ENCODE measurements around the gene COLQ. TPM values are rescaled to one million over a fixed set of nuclear protein-coding genes. Genes with fewer than 3 reads are reported as not detected.

The COLQ gene
- total RNA-seq, 2 experiments from 2014 or later = 3.6 to 5.2 TPM

- Mint-ChIP-seq H3K36me3 (ENCODE audit: low read depth) (no peaks in the 10 kb centered on the region), H3K27ac (no peak overlapping the region), H3K9me3 (no peaks in the 10 kb centered on the region), H3K27me3 (no peaks in the 10 kb centered on the region), H3K4me3 (no peak overlapping the region), H3K4me1 (no peaks in the 10 kb centered on the region)
- POLR2A ChIA-PET = no interaction called here
- CTCF ChIA-PET = no interaction called here
- DNase-seq = no peak
Measured at GRCh38 chr3:15514663-15515340, 6.7 kb downstream of the COLQ start.

GRCh38 chr3:15513810-15514662 lies 7.5 kb downstream of the COLQ start:
- H3K4me1 Mint-ChIP-seq = no peaks in the 10 kb centered on the region
- no peaks in the 10 kb centered on the region for H3K9me3 Mint-ChIP-seq
- H3K36me3 Mint-ChIP-seq (ENCODE audit: low read depth) = no peaks in the 10 kb centered on the region
- H3K4me3 Mint-ChIP-seq = no peak overlapping the region
- POLR2A ChIA-PET = no interaction called here
- CTCF ChIA-PET = no interaction called here
- H3K27ac Mint-ChIP-seq = no peak overlapping the region
- no peaks in the 10 kb centered on the region for H3K27me3 Mint-ChIP-seq
- DNase-seq = no peak

GRCh38 chr3:15513116-15513515 lies 8.4 kb downstream of the COLQ start:
- no peak overlapping the region for H3K4me3 Mint-ChIP-seq
- ChIA-PET POLR2A (no interaction called here), CTCF (no interaction called here)
- H3K9me3 Mint-ChIP-seq = no peaks in the 10 kb centered on the region
- H3K27ac Mint-ChIP-seq = no peak overlapping the region
- no peaks in the 10 kb centered on the region for H3K36me3 Mint-ChIP-seq (ENCODE audit: low read depth)
- no peaks in the 10 kb centered on the region for H3K27me3 Mint-ChIP-seq
- no peak for DNase-seq
- H3K4me1 Mint-ChIP-seq = no peaks in the 10 kb centered on the region

- POLR2A ChIA-PET = no interaction called here
- Mint-ChIP-seq H3K9me3 (no peaks in the 10 kb centered on the region), H3K4me3 (no peak overlapping the region), H3K27ac (no peak overlapping the region), H3K4me1 (no peaks in the 10 kb centered on the region), H3K27me3 (no peaks in the 10 kb centered on the region), H3K36me3 (ENCODE audit: low read depth) (no peaks in the 10 kb centered on the region)
- CTCF ChIA-PET = no interaction called here
- DNase-seq = no peak
Measured at GRCh38 chr3:15512166-15512565, 9.3 kb downstream of the COLQ start.

GRCh38 chr3:15511156-15511555 lies 10.3 kb downstream of the COLQ start:
- Mint-ChIP-seq H3K36me3 (ENCODE audit: low read depth) (no peaks in the 10 kb centered on the region), H3K4me3 (no peak overlapping the region), H3K27ac (no peak overlapping the region), H3K27me3 (no peaks in the 10 kb centered on the region), H3K9me3 (no peaks in the 10 kb centered on the region), H3K4me1 (no peaks in the 10 kb centered on the region)
- no peak for DNase-seq
- ChIA-PET POLR2A (no interaction called here), CTCF (no interaction called here)

GRCh38 chr3:15510493-15510892 lies 11.0 kb downstream of the COLQ start:
- CTCF ChIA-PET = interaction anchor here (1.0 kb wide), 1 partner anchor 16 kb away, joined by 3 read pairs; no protein-coding TSS in a partner anchor
- Mint-ChIP-seq H3K4me3 (no peak overlapping the region), H3K36me3 (ENCODE audit: low read depth) (no peaks in the 10 kb centered on the region), H3K4me1 (no peaks in the 10 kb centered on the region), H3K27me3 (no peaks in the 10 kb centered on the region), H3K27ac (no peak overlapping the region), H3K9me3 (no peaks in the 10 kb centered on the region)
- POLR2A ChIA-PET = no interaction called here
- DNase-seq = no peak

GRCh38 chr3:15506571-15506970 lies 14.9 kb downstream of the COLQ start:
- H3K9me3 Mint-ChIP-seq = no peaks in the 10 kb centered on the region
- no peak overlapping the region for H3K27ac Mint-ChIP-seq
- POLR2A ChIA-PET = no interaction called here
- H3K4me1 Mint-ChIP-seq = no peaks in the 10 kb centered on the region
- DNase-seq = no peak
- CTCF ChIA-PET = no interaction called here
- no peaks in the 10 kb centered on the region for H3K36me3 Mint-ChIP-seq (ENCODE audit: low read depth)
- no peak overlapping the region for H3K4me3 Mint-ChIP-seq
- no peaks in the 10 kb centered on the region for H3K27me3 Mint-ChIP-seq

- POLR2A ChIA-PET = no interaction called here
- peaks cover 4% of the 10 kb centered on the region for H3K4me1 Mint-ChIP-seq
Measured at GRCh38 chr3:15505479-15506165, 15.9 kb downstream of the COLQ start.

GRCh38 chr3:15502616-15503015 lies 18.9 kb downstream of the COLQ start:
- ChIA-PET CTCF (no interaction called here), POLR2A (no interaction called here)
- H3K36me3 Mint-ChIP-seq (ENCODE audit: low read depth) = no peaks in the 10 kb centered on the region
- H3K27me3 Mint-ChIP-seq = no peaks in the 10 kb centered on the region
- H3K27ac Mint-ChIP-seq = no peak overlapping the region
- no peak overlapping the region for H3K4me3 Mint-ChIP-seq
- no peaks in the 10 kb centered on the region for H3K9me3 Mint-ChIP-seq
- no peak for DNase-seq
- peaks cover 17% of the 10 kb centered on the region for H3K4me1 Mint-ChIP-seq

More at GRCh38 chr3:15505479-15506165, 15.9 kb downstream of the COLQ start:
- DNase-seq = no peak
- Mint-ChIP-seq H3K27me3 (no peaks in the 10 kb centered on the region), H3K4me3 (no peak overlapping the region), H3K27ac (no peak overlapping the region), H3K9me3 (no peaks in the 10 kb centered on the region), H3K36me3 (ENCODE audit: low read depth) (no peaks in the 10 kb centered on the region)
- CTCF ChIA-PET = no interaction called here

GRCh38 chr3:15501126-15501525 lies 20.4 kb downstream of the COLQ start:
- POLR2A ChIA-PET = no interaction called here
- Mint-ChIP-seq H3K27ac (no peak overlapping the region), H3K4me3 (no peak overlapping the region), H3K4me1 (peaks cover 29% of the 10 kb centered on the region), H3K36me3 (ENCODE audit: low read depth) (no peaks in the 10 kb centered on the region), H3K9me3 (no peaks in the 10 kb centered on the region), H3K27me3 (no peaks in the 10 kb centered on the region)
- DNase-seq = no peak
- CTCF ChIA-PET = interaction anchor here (0.5 to 1.2 kb wide), 2 partner anchors 9 to 57 kb away, joined by 3 read pairs; no protein-coding TSS in a partner anchor

GRCh38 chr3:15500107-15500724 lies 21.3 kb downstream of the COLQ start:
- POLR2A ChIA-PET = interaction anchor here (0.9 kb wide), 1 partner anchor 10 kb away, joined by 3 read pairs; no protein-coding TSS in a partner anchor
- H3K4me1 Mint-ChIP-seq = peaks cover 29% of the 10 kb centered on the region

GRCh38 chr3:15499536-15499935 lies 22.0 kb downstream of the COLQ start:
- Mint-ChIP-seq H3K27me3 (no peaks in the 10 kb centered on the region), H3K9me3 (no peaks in the 10 kb centered on the region), H3K4me3 (no peak overlapping the region), H3K36me3 (ENCODE audit: low read depth) (no peaks in the 10 kb centered on the region), H3K27ac (no peak overlapping the region), H3K4me1 (peaks cover 31% of the 10 kb centered on the region)
- DNase-seq = no peak
- ChIA-PET CTCF (interaction anchor here (0.7 to 0.8 kb wide), 2 partner anchors 20 to 57 kb away, joined by 3 read pairs; no protein-coding TSS in a partner anchor), POLR2A (no interaction called here)

More at GRCh38 chr3:15500107-15500724, 21.3 kb downstream of the COLQ start:
- H3K36me3 Mint-ChIP-seq (ENCODE audit: low read depth) = no peaks in the 10 kb centered on the region
- CTCF ChIA-PET = interaction anchor here (0.5 to 1.0 kb wide), 4 partner anchors 9 to 232 kb away, joined by 3 to 5 read pairs (median 3); no protein-coding TSS in a partner anchor
- H3K9me3 Mint-ChIP-seq = no peaks in the 10 kb centered on the region
- H3K27ac Mint-ChIP-seq = no peak overlapping the region
- H3K4me3 Mint-ChIP-seq = no peak overlapping the region
- DNase-seq = no peak
- no peaks in the 10 kb centered on the region for H3K27me3 Mint-ChIP-seq

All from activated CD4-positive, alpha-beta memory T cell treated with anti-CD3 and anti-CD28 coated beads, Interleukin-2, amount 10 ng/mL, durations not matched to agents 7 days and 5 days (primary cell).